Stimulated activated CD8-positive, alpha-beta memory T cell treated with anti-CD3 and anti-CD28 coated beads, Interleukin-7, amount 100 ng/mL, for 48 hours (primary cell): ENCODE results near the gene CDKN3.
A peak's percentile ranks its signal among the peaks of the same experiment; 100 is the strongest.

ENCODE experiments used
- DNase-seq, 2 donors: peaks; one replicate each; pipeline ENCODE4 v3.0.0-alpha.2; 2020; ENCODE audit warnings: low read depth in 1 of 2; ENCODE audit errors: extremely low read depth in 1 of 2

Gene CDKN3

GRCh38 chr14:54396493-54397335 lies at the start of gene CDKN3:
CDKN3 (plus strand) TSS chr14:54397007; CDS start chr14:54397069, 62 bp downstream.
- peak; percentile 90 to 96 for DNase-seq

- no peak for DNase-seq
These were observed 49.8 kb upstream of the CDKN3 start for GRCh38 chr14:54347044-54347443.

- no peak for DNase-seq
These were observed 48.7 kb upstream of the CDKN3 start for GRCh38 chr14:54348001-54348611.

- DNase-seq = no peak
These were observed 47.7 kb upstream of the CDKN3 start for GRCh38 chr14:54348923-54349620.

- DNase-seq = no peak
These were observed 47.1 kb upstream of the CDKN3 start for GRCh38 chr14:54349713-54350112.

GRCh38 chr14:54350203-54350602 lies 46.6 kb upstream of the CDKN3 start:
- no peak for DNase-seq

GRCh38 chr14:54353266-54353665 lies 43.5 kb upstream of the CDKN3 start:
- DNase-seq = no peak

GRCh38 chr14:54353694-54354093 lies 43.1 kb upstream of the CDKN3 start:
- DNase-seq = no peak

GRCh38 chr14:54354096-54354495 lies 42.7 kb upstream of the CDKN3 start:
- DNase-seq = no peak

GRCh38 chr14:54354968-54355641 lies 41.7 kb upstream of the CDKN3 start:
- DNase-seq = no peak

GRCh38 chr14:54355698-54356097 lies 41.1 kb upstream of the CDKN3 start:
- no peak for DNase-seq

- no peak for DNase-seq
These were observed 40.6 kb upstream of the CDKN3 start for GRCh38 chr14:54356172-54356571.

GRCh38 chr14:54360667-54361066 lies 36.1 kb upstream of the CDKN3 start:
- DNase-seq = no peak

GRCh38 chr14:54362089-54362504 lies 34.7 kb upstream of the CDKN3 start:
- no peak for DNase-seq

GRCh38 chr14:54362759-54363437 lies 33.9 kb upstream of the CDKN3 start:
- no peak for DNase-seq

- no peak for DNase-seq
These were observed 32.0 kb upstream of the CDKN3 start for GRCh38 chr14:54364555-54365415.

GRCh38 chr14:54366736-54367735 lies 29.8 kb upstream of the CDKN3 start:
- peak in 1 of 2 donors; percentile 5 for DNase-seq

- no peak for DNase-seq
These were observed 28.5 kb upstream of the CDKN3 start for GRCh38 chr14:54368291-54368690.
